HepG2 (cell line): ENCODE data around the gene JAK1. TPM values are rescaled to one million over a fixed set of nuclear protein-coding genes. Genes with fewer than 3 reads are reported as not detected.

ENCODE experiments used
- BHLHE40 ChIP-seq: IDR thresholded peaks from 2 replicates; pipeline ENCODE4 v1.6.1; 2011; ENCODE audit warnings: low read length, improper control_type of control experiment
- CERS6 ChIP-seq: sonication (generic); formaldehyde crosslinking; IDR thresholded peaks from 2 replicates; pipeline ENCODE4 v1.5.0; 2020; ENCODE audit warnings: missing genetic modification reagents
- ELF4 ChIP-seq: sonication (generic); formaldehyde crosslinking; IDR thresholded peaks from 2 replicates; pipeline ENCODE4 v1.5.0; 2020; ENCODE audit warnings: missing genetic modification reagents, mild to moderate bottlenecking, moderate library complexity, borderline replicate concordance
- MEF2D ChIP-seq: sonication (generic); formaldehyde crosslinking; IDR thresholded peaks from 2 replicates; pipeline ENCODE4 v1.5.1; 2020; ENCODE audit warnings: mild to moderate bottlenecking, missing genetic modification reagents
- NCOR1 ChIP-seq: fragments of 200-600 bp; sonication (generic); IDR thresholded peaks from 2 replicates; pipeline ENCODE4 v1.7.0; 2017; ENCODE audit warnings: antibody characterized with exemption, low read length, borderline replicate concordance
- NR2F2 ChIP-seq: IDR thresholded peaks from 2 replicates; pipeline ENCODE4 v1.6.1; 2012; ENCODE audit warnings: low read depth, inconsistent platforms, borderline replicate concordance
- STAT5B ChIP-seq: sonication (generic); formaldehyde crosslinking; IDR thresholded peaks from 2 replicates; pipeline ENCODE4 v1.4.0; 2020; ENCODE audit warnings: missing genetic modification reagents
- TEAD3 ChIP-seq: optimal IDR thresholded peaks from 2 replicates; pipeline ENCODE3; 2016; ENCODE audit warnings: borderline replicate concordance
- THAP9 ChIP-seq: sonication (generic); formaldehyde crosslinking; IDR thresholded peaks from 2 replicates; pipeline ENCODE4; 2020; ENCODE audit warnings: missing genetic modification reagents, mild to moderate bottlenecking, borderline replicate concordance
- ZNF232 ChIP-seq: sonication (generic); formaldehyde crosslinking; IDR thresholded peaks from 2 replicates; pipeline ENCODE4 v1.4.0; 2020; ENCODE audit warnings: missing genetic modification reagents, borderline replicate concordance
- ZNF264 ChIP-seq: sonication (generic); formaldehyde crosslinking; IDR thresholded peaks from 2 replicates; pipeline ENCODE4 v1.4.0; 2020; ENCODE audit warnings: missing genetic modification reagents
- ZNF383 ChIP-seq: sonication (generic); formaldehyde crosslinking; IDR thresholded peaks from 2 replicates; pipeline ENCODE4 v1.4.0; 2020; ENCODE audit warnings: missing genetic modification reagents, mild to moderate bottlenecking, borderline replicate concordance
- ZNF446 ChIP-seq: sonication (generic); formaldehyde crosslinking; IDR thresholded peaks from 2 replicates; pipeline ENCODE4 v1.5.0; 2020; ENCODE audit warnings: mild to moderate bottlenecking, missing genetic modification reagents
- ZNF530 ChIP-seq: sonication (generic); formaldehyde crosslinking; IDR thresholded peaks from 2 replicates; pipeline ENCODE4 v1.5.0; 2020; ENCODE audit warnings: low read depth, mild to moderate bottlenecking, missing genetic modification reagents
- ZNF550 ChIP-seq: sonication (generic); formaldehyde crosslinking; IDR thresholded peaks from 2 replicates; pipeline ENCODE4 v1.4.0; 2020; ENCODE audit warnings: mild to moderate bottlenecking, missing genetic modification reagents, borderline replicate concordance
- ZNF605 ChIP-seq: sonication (generic); formaldehyde crosslinking; IDR thresholded peaks from 2 replicates; pipeline ENCODE4 v1.8.0; 2022; ENCODE audit warnings: mild to moderate bottlenecking, missing genetic modification reagents
- polyA plus RNA-seq, 8 experiments: library from polyadenylated mRNA; depleted of rRNA in 3 of 8; stranded (reverse) in 7 of 8; unstranded in 1 of 8; fragments of >200 nt; fragmentation: Illumina TruSeq in 4 of 8; extraction: Trizol in 4 of 8; gene quantifications; 2 replicates each; pipeline versions ENCODE4 v1.2.1 to v1.2.3, GENCODE V29; 2011 to 2016; ENCODE audit warnings: low read depth in 4 of 8, missing spikeins in 1 of 8, mixed read lengths in 1 of 8; ENCODE audit not compliant: insufficient read depth in 1 of 8
- total RNA-seq, 5 experiments: library from RNA; depleted of rRNA; stranded (reverse); fragments of >200 nt; fragmentation: Illumina TruSeq; extraction: Trizol; gene quantifications; 2 replicates each; pipeline ENCODE4 v1.2.3, GENCODE V29; 2016; ENCODE audit warnings: low read depth in 1 of 5
- TF ChIP-seq, protein P1 (sequence below): sonication (generic); formaldehyde crosslinking; IDR thresholded peaks from 2 replicates; pipeline ENCODE4 v1.5.1; 2020; ENCODE audit warnings: mild to moderate bottlenecking, missing genetic modification reagents
- TF ChIP-seq, protein P2 (sequence below): IDR thresholded peaks from 2 replicates; pipeline ENCODE4 v1.4.0; 2020; ENCODE audit warnings: mild to moderate bottlenecking, missing genetic modification reagents

Gene JAK1
- total and polyA plus RNA-seq, 2 of the 13 experiments (the other 11 are each of a cell fraction or from before 2014, with no cell fraction given), result 23.9 to 42.4 TPM

GRCh38 chr1:64898107-64898861 lies 68.1 kb downstream of the JAK1 start (continued):
- TF ChIP-seq, protein P1, sequence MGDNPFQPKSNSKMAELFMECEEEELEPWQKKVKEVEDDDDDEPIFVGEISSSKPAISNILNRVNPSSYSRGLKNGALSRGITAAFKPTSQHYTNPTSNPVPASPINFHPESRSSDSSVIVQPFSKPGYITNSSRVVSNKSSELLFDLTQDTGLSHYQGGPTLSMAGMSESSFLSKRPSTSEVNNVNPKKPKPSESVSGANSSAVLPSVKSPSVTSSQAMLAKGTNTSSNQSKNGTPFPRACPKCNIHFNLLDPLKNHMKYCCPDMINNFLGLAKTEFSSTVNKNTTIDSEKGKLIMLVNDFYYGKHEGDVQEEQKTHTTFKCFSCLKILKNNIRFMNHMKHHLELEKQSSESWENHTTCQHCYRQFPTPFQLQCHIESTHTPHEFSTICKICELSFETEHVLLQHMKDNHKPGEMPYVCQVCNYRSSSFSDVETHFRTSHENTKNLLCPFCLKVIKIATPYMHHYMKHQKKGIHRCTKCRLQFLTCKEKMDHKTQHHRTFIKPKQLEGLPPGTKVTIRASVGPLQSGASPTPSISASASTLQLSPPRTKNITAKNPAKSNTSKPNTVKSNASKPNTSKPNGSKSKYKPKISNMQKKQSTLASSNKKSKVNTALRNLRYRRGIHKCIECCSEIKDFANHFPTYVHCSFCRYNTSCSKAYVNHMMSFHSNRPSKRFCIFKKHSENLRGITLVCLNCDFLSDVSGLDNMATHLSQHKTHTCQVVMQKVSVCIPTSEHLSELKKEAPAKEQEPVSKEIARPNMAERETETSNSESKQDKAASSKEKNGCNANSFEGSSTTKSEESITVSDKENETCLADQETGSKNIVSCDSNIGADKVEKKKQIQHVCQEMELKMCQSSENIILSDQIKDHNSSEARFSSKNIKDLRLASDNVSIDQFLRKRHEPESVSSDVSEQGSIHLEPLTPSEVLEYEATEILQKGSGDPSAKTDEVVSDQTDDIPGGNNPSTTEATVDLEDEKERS (CRISPR knock-in tag), result no peak
- TF ChIP-seq ZNF446 (CRISPR knock-in tag) (no peak), ZNF232 (CRISPR knock-in tag) (no peak), BHLHE40 (no peak), ZNF605 (CRISPR knock-in tag) (no peak), CERS6 (CRISPR knock-in tag) (no peak), ELF4 (CRISPR knock-in tag) (no peak), ZNF530 (no peak), MEF2D (CRISPR knock-in tag) (peak; percentile 96), ZNF264 (CRISPR knock-in tag) (no peak), STAT5B (CRISPR knock-in tag) (no peak), NR2F2 (peak; percentile 28; the same call in 1 of the 2 replicates), ZNF550 (CRISPR knock-in tag) (no peak), ZNF383 (CRISPR knock-in tag) (no peak), NCOR1 (peak; percentile 26; the same call in 1 of the 2 replicates), TEAD3 (peak; percentile 74), THAP9 (CRISPR knock-in tag) (no peak)
- TF ChIP-seq, protein P2, sequence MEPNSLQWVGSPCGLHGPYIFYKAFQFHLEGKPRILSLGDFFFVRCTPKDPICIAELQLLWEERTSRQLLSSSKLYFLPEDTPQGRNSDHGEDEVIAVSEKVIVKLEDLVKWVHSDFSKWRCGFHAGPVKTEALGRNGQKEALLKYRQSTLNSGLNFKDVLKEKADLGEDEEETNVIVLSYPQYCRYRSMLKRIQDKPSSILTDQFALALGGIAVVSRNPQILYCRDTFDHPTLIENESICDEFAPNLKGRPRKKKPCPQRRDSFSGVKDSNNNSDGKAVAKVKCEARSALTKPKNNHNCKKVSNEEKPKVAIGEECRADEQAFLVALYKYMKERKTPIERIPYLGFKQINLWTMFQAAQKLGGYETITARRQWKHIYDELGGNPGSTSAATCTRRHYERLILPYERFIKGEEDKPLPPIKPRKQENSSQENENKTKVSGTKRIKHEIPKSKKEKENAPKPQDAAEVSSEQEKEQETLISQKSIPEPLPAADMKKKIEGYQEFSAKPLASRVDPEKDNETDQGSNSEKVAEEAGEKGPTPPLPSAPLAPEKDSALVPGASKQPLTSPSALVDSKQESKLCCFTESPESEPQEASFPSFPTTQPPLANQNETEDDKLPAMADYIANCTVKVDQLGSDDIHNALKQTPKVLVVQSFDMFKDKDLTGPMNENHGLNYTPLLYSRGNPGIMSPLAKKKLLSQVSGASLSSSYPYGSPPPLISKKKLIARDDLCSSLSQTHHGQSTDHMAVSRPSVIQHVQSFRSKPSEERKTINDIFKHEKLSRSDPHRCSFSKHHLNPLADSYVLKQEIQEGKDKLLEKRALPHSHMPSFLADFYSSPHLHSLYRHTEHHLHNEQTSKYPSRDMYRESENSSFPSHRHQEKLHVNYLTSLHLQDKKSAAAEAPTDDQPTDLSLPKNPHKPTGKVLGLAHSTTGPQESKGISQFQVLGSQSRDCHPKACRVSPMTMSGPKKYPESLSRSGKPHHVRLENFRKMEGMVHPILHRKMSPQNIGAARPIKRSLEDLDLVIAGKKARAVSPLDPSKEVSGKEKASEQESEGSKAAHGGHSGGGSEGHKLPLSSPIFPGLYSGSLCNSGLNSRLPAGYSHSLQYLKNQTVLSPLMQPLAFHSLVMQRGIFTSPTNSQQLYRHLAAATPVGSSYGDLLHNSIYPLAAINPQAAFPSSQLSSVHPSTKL (CRISPR knock-in tag), result peak; percentile 94
